ENCODE results near the gene KIR2DL3.
"Not testable (repeated sequence)": the region's sequence is repeated elsewhere in the genome, so short reads cannot be mapped to it uniquely, and the experiment has no call there.

Gene KIR2DL3

DNA sequence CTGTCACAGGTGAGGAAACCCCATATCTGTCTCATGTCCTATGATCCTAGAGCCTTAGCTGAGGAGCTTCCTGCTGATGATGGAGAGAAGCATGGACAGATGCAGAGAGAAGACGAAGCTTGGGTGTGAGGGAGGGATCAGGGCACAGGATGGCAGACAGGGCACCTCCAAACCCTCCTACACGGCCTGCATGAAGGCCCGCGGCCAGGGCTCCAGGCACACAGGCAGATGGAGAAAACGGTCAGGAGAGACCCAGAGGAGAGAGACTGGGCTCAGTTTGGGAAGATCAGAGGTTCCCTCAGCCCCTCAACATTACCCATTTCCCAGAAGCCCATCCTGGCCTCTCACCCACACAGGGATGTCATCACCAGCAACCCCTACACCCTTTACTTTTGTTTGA is 5.8 kb downstream of the KIR2DL3 start:
- not testable (repeated sequence) for H3K27ac ChIP-seq (ENCODE audit: low read depth, low read length); H3K4me3 ChIP-seq (ENCODE audit: low read length); H3K4me1 ChIP-seq (ENCODE audit: insufficient read depth, low read length); H3K27me3 ChIP-seq (ENCODE audit: insufficient read depth, low read length); H3K9ac ChIP-seq (ENCODE audit: low read depth, low read length); H3K36me3 ChIP-seq (ENCODE audit: insufficient read depth, low read length)
- WGBS = 65% methylated on average over 5 of the region's 5 CpGs
- H3K9me3 ChIP-seq (ENCODE audit: insufficient read depth, low read depth, low read length) = peaks cover 35% of the 10 kb centered on the region

DNA sequence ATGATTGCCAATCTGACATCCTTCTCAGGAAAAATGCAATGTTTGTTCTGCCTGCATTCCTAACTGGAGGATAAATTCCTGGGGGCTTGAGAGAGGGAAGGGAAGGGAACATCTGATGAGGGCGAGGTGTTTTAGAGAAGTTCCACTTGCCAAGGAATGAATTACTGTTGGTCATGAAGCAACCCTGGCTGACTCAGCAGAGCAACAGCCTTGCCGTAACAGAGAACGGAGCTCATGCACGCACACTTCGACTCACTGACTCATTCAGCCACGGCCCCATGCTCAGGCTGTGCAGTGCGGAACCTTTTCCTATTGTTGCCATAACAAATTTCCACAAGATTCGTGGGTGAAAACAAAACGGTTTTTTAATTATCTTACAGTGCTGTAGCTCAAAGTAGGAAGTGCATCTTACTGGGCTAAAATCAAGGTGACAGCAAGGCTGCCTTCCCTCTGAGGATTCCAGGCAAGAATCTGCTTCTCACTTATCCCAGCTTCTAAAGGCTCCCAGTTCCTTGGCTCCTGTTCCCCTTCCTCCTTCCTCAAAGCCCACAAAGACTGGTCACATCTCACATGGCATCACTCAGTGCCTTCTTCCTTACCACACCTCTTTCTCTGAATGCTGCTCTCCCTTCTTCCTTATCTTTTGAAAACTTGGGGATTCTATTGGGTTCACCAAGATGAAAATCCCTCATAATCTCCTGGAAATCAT is 9.5 kb downstream of the KIR2DL3 start:
- not testable (repeated sequence) for H3K27ac ChIP-seq (ENCODE audit: low read depth, low read length); H3K27me3 ChIP-seq (ENCODE audit: insufficient read depth, low read length); H3K4me3 ChIP-seq (ENCODE audit: low read length); H3K9ac ChIP-seq (ENCODE audit: low read depth, low read length); H3K4me1 ChIP-seq (ENCODE audit: insufficient read depth, low read length); H3K36me3 ChIP-seq (ENCODE audit: insufficient read depth, low read length)
- WGBS = 85% methylated on average over 7 of the region's 9 CpGs
- peaks cover 11% of the 10 kb centered on the region; the same call in 1 of the 2 replicates for H3K9me3 ChIP-seq (ENCODE audit: insufficient read depth, low read depth, low read length)

DNA sequence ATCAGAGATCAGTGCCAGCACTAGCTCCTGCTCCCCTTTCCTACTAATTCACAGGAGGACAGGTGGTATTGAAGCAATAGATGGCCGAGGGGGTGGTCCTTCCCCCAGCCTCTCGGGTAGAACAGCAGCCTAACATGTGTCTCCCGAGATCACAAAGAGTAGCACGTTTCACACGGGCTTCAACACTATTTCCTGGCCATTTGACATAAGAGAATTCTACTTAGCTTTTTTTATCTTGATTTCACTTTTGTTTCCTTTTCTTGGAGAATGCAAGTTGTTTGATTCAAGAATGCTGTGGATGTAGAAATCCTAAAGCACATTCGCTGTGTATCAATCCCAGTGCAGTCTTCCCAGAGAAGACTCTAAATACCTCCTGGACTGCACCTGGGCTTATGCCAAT is 12.0 kb downstream of the KIR2DL3 start:
- H3K4me3 ChIP-seq (ENCODE audit: low read length); H3K4me1 ChIP-seq (ENCODE audit: insufficient read depth, low read length); H3K36me3 ChIP-seq (ENCODE audit: insufficient read depth, low read length); H3K9me3 ChIP-seq (ENCODE audit: insufficient read depth, low read depth, low read length); H3K9ac ChIP-seq (ENCODE audit: low read depth, low read length); H3K27ac ChIP-seq (ENCODE audit: low read depth, low read length); H3K27me3 ChIP-seq (ENCODE audit: insufficient read depth, low read length): not testable (repeated sequence)
- 51% methylated on average over 6 of the region's 6 CpGs for WGBS

DNA sequence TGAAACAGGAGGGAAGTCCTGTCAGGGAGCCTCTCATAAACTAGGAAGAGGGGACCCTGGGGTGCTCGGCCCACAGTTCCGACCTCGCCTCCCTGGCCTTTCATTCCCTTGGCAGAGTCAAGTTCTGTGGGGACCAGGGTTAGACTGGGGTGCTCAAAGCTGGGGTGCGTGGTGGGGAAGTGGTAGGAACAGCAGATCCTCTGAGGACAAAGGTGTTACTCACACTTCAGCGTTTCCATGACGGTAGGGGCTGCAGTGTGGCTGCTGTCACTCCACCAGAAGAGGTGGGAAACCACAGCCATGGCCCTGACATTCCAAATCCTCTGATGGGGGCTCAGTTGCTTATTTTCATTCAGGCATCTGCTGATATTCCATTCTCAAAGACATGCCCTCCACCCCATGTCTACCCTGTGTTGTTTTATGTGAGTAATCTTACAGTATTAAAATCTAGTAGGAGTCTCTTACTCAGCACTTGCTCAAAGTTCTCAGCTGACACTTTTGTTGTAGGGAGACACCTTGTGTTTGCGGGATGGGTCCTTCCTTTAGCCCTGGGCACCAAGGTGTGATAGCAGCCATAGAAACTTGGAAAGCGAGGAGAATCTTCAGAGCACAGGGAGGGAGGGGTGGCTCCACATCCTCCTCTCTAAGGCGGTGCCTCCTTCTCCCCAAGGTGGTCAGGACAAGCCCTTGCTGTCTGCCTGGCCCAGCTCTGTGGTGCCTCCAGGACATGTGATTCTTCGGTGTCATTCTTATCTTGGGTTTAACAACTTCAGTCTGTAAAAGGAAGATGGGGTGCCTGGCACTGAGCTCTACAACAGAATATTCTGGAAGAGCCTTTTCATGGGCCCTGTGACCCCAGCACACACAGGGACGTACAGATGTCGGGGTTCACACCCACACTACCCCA is 18.1 kb downstream of the KIR2DL3 start:
- H3K9ac ChIP-seq (ENCODE audit: low read depth, low read length); H3K27me3 ChIP-seq (ENCODE audit: insufficient read depth, low read length); H3K4me3 ChIP-seq (ENCODE audit: low read length); H3K36me3 ChIP-seq (ENCODE audit: insufficient read depth, low read length); H3K27ac ChIP-seq (ENCODE audit: low read depth, low read length); H3K4me1 ChIP-seq (ENCODE audit: insufficient read depth, low read length); H3K9me3 ChIP-seq (ENCODE audit: insufficient read depth, low read depth, low read length): not testable (repeated sequence)
- 81% methylated on average over 9 of the region's 12 CpGs for WGBS

DNA sequence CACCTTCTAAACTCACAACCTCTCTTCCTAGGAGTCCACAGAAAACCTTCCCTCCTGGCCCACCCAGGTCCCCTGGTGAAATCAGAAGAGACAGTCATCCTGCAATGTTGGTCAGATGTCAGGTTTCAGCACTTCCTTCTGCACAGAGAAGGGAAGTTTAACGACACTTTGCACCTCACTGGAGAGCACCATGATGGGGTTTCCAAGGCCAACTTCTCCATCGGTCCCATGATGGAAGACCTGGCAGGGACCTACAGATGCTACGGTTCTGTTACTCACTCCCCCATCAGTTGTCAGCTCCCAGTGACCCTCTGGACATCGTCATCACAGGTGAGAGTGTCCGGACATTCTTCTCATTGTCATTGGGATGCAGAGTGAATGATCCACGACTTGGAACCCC is 20.3 kb downstream of the KIR2DL3 start:
- not testable (repeated sequence) for H3K4me3 ChIP-seq (ENCODE audit: low read length); H3K4me1 ChIP-seq (ENCODE audit: insufficient read depth, low read length); H3K9ac ChIP-seq (ENCODE audit: low read depth, low read length); H3K27ac ChIP-seq (ENCODE audit: low read depth, low read length); H3K9me3 ChIP-seq (ENCODE audit: insufficient read depth, low read depth, low read length); H3K27me3 ChIP-seq (ENCODE audit: insufficient read depth, low read length); H3K36me3 ChIP-seq (ENCODE audit: insufficient read depth, low read length)
- WGBS = 56% methylated on average over 6 of the region's 6 CpGs

DNA sequence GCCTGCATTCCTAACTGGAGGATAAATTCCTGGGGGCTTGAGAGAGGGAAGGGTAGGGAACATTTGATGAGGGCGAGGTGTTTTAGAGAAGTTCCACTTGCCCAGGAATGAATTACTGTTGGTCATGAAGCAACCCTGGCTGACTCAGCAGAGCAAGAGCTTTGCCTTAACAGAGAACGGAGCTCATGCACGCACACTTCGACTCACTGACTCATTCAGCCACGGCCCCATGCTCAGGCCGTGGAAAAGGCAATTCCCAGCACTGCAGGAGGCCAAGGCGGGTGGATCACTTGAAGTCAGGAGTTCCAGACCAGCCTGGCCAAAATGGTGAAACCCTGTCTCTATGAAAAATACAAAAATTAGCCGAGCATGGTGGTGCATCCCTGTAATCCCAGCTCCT is 25.9 kb downstream of the KIR2DL3 start:
- H3K9me3 ChIP-seq (ENCODE audit: insufficient read depth, low read depth, low read length); H3K27me3 ChIP-seq (ENCODE audit: insufficient read depth, low read length); H3K9ac ChIP-seq (ENCODE audit: low read depth, low read length); H3K36me3 ChIP-seq (ENCODE audit: insufficient read depth, low read length); H3K4me3 ChIP-seq (ENCODE audit: low read length); H3K4me1 ChIP-seq (ENCODE audit: insufficient read depth, low read length); H3K27ac ChIP-seq (ENCODE audit: low read depth, low read length): not testable (repeated sequence)
- 71% methylated on average over 8 of the region's 8 CpGs for WGBS

DNA sequence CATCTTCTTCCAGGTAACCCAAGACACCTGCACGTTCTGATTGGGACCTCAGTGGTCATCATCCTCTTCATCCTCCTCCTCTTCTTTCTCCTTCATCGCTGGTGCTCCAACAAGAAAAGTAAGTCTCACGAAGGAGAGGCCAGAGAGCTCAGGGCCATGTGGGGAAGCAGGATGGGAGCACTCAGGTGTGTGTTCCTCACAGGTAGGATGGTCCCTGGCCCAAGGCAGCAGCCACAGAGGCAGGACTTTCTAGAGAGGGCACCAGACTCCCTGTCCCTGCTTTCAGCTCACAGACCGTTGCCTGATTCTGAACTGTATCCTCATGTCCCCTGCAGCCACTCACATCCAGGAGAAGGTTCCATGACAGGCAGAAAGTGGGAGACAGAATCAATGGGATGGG is 28.2 kb downstream of the KIR2DL3 start:
- H3K4me3 ChIP-seq (ENCODE audit: low read length); H3K4me1 ChIP-seq (ENCODE audit: insufficient read depth, low read length); H3K36me3 ChIP-seq (ENCODE audit: insufficient read depth, low read length); H3K27me3 ChIP-seq (ENCODE audit: insufficient read depth, low read length); H3K27ac ChIP-seq (ENCODE audit: low read depth, low read length); H3K9ac ChIP-seq (ENCODE audit: low read depth, low read length): not testable (repeated sequence)
- 44% methylated on average over 3 of the region's 4 CpGs for WGBS
- peaks cover 11% of the 10 kb centered on the region; the same call in 1 of the 2 replicates for H3K9me3 ChIP-seq (ENCODE audit: insufficient read depth, low read depth, low read length)

DNA sequence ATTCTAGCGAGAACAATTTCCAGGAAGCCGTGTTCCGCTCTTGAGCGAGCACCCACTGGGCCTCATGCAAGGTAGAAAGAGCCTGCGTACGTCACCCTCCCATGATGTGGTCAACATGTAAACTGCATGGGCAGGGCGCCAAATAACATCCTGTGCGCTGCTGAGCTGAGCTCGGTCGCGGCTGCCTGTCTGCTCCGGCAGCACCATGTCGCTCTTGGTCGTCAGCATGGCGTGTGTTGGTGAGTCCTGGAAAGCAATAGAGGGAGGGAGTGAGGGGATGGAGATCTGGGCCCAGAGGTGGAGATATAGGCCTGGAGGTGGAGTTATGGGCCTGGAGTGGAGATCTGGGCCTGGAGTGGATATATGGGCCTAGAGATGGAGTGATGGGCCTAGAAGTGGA is 31.3 kb downstream of the KIR2DL3 start, which contains the start of gene KIR2DL1:
TSS of gene KIR2DL1 (plus strand) at position 148 of the 400 bp plus-strand sequence. CDS start at position 206, 58 bp downstream.
- WGBS = 90% methylated on average over 15 of the region's 15 CpGs
- not testable (repeated sequence) for H3K4me3 ChIP-seq (ENCODE audit: low read length); H3K27me3 ChIP-seq (ENCODE audit: insufficient read depth, low read length); H3K36me3 ChIP-seq (ENCODE audit: insufficient read depth, low read length); H3K4me1 ChIP-seq (ENCODE audit: insufficient read depth, low read length); H3K9ac ChIP-seq (ENCODE audit: low read depth, low read length); H3K27ac ChIP-seq (ENCODE audit: low read depth, low read length)
- peaks cover 11% of the 10 kb centered on the region; the same call in 1 of the 2 replicates for H3K9me3 ChIP-seq (ENCODE audit: insufficient read depth, low read depth, low read length)

DNA sequence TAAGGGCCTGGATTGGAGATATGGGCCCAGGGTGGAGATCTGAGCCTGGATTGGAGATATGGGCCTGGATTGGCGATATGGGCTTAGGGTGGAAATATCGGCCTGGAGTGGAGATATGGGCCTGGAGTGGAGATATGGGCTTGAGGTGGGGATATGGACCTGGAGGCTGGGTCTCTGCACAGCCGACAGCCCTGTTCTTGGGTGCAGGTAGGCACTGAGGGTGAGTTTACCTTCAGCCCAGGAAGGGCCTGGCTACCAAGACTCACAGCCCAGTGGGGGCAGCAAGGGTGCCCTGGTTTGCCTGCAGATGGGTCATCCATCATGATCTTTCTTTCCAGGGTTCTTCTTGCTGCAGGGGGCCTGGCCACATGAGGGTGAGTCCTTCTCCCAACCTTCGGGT is 32.2 kb downstream of the KIR2DL3 start:
- not testable (repeated sequence) for H3K9ac ChIP-seq (ENCODE audit: low read depth, low read length); H3K4me3 ChIP-seq (ENCODE audit: low read length); H3K27me3 ChIP-seq (ENCODE audit: insufficient read depth, low read length); H3K4me1 ChIP-seq (ENCODE audit: insufficient read depth, low read length); H3K9me3 ChIP-seq (ENCODE audit: insufficient read depth, low read depth, low read length); H3K36me3 ChIP-seq (ENCODE audit: insufficient read depth, low read length); H3K27ac ChIP-seq (ENCODE audit: low read depth, low read length)
- WGBS = 88% methylated on average over 3 of the region's 4 CpGs

DNA sequence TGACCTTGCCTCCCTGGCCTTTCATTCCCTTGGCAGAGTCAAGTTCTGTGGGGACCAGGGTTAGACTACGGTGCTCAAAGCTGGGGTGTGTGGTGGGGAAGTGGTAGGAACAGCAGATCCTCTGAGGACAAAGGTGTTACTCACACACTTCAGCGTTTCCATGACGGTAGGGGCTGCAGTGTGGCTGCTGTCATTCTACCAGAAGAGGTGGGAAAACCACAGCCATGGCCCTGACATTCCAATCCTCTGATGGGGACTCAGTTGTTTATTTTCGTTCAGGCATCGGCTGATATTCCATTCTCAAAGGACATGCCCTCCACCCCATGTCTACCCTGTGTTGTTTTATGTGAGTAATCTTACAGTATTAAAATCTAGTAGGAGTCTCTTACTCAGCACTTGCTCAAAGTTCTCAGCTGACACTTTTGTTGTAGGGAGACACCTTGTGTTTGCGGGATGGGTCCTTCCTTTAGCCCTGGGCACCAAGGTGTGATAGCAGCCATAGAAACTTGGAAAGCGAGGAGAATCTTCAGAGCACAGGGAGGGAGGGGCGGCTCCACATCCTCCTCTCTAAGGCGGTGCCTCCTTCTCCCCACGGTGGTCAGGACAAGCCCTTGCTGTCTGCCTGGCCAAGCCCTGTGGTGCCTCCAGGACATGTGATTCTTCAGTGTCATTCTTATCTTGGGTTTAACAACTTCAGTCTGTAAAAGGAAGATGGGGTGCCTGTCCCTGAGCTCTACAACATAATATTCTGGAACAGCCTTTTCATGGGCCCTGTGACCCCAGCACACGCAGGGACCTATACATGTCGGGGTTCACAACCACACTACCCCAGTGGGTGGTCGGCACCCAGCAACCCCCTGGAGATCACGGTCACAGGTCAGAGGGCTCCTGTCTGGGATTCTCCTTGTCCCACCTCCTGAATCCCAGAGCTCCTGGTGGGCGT is 33.0 kb downstream of the KIR2DL3 start:
- H3K27ac ChIP-seq (ENCODE audit: low read depth, low read length); H3K4me1 ChIP-seq (ENCODE audit: insufficient read depth, low read length); H3K36me3 ChIP-seq (ENCODE audit: insufficient read depth, low read length); H3K9ac ChIP-seq (ENCODE audit: low read depth, low read length); H3K27me3 ChIP-seq (ENCODE audit: insufficient read depth, low read length); H3K9me3 ChIP-seq (ENCODE audit: insufficient read depth, low read depth, low read length); H3K4me3 ChIP-seq (ENCODE audit: low read length): not testable (repeated sequence)
- WGBS = 75% methylated on average over 11 of the region's 15 CpGs

DNA sequence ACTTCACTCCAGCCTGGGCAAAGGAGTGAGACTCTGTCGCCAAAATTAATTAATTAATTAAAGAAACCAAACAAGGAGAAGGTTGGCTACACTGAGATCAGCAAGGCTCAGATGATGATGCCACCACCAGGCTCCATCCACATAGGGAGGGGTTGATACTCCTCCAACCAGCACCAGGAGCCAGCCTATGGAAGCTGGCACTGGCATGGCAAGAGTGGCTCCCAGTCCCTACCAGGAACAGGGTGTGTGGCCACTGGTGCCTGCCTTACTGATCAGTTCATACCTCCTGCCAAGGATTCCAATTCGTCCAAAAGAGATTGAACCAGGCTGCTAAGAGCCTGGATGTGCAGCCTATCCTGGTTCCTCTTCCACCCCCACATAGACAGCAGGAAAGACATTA is 34.4 kb downstream of the KIR2DL3 start:
- H3K27ac ChIP-seq (ENCODE audit: low read depth, low read length); H3K9me3 ChIP-seq (ENCODE audit: insufficient read depth, low read depth, low read length): not testable (repeated sequence)
- 21% methylated on average over 2 of the region's 2 CpGs for WGBS

More for the DNA sequence above, 34.4 kb downstream of the KIR2DL3 start:
- H3K4me3 ChIP-seq (ENCODE audit: low read length); H3K36me3 ChIP-seq (ENCODE audit: insufficient read depth, low read length); H3K27me3 ChIP-seq (ENCODE audit: insufficient read depth, low read length); H3K4me1 ChIP-seq (ENCODE audit: insufficient read depth, low read length); H3K9ac ChIP-seq (ENCODE audit: low read depth, low read length): not testable (repeated sequence)

Measured in HUES64 (cell line).